HCT116 (cell line): ENCODE data around the gene HOXD3. TPM values are rescaled to one million over a fixed set of nuclear protein-coding genes. Genes with fewer than 3 reads are reported as not detected.

ENCODE experiments used
- ATAC-seq: fragments of 200-7000 bp; cut with Tn5 transposase; 2 replicates; pipeline ENCODE4 v1.9.1; 2020; ENCODE audit warnings: mild to moderate bottlenecking, moderate library complexity
- BruUV-seq: library from RNA; stranded (reverse); fragments of 400-500 nt; replicated peaks from 2 replicates; lab custom pipeline; 2021; lab: Mats Ljungman, UMichigan
- CTCF ChIA-PET: fragments of 300-600 bp; sonication (Branson Sonifier 250); formaldehyde crosslinking; loops from one replicate; lab custom pipeline; 2021; ENCODE audit warnings: antibody characterized with exemption; lab: Charles Lee
- POLR2A ChIA-PET: fragments of 300-600, 350-600 bp; sonication (Branson Sonifier 250); formaldehyde crosslinking; loops from one replicate; lab custom pipeline; 2021; ENCODE audit warnings: antibody characterized with exemption; lab: Charles Lee
- RAD21 ChIA-PET, 2 experiments: fragments of 300-600 bp; sonication (Branson Sonifier 250); formaldehyde crosslinking; loops; one replicate each; lab custom pipeline; 2023; ENCODE audit warnings: low total read pairs in 2 of 2; ENCODE audit not compliant: uncharacterized antibody in 2 of 2, unreplicated experiment in 2 of 2, low non-redundant PET in 1 of 2; lab: Charles Lee
- DNase-seq: peaks from one replicate; pipeline ENCODE4 v3.0.0-alpha.2; 2010; ENCODE audit warnings: low read depth, low spot score
- H2AFZ ChIP-seq: fragments of 200-600 bp; shearing (Covaris generic), sonication (generic); 2 replicates; pipeline ENCODE4 v1.6.1; 2017; ENCODE audit warnings: low read depth, mixed run types, mixed read lengths, antibody characterized with exemption, low read length; ENCODE audit not compliant: poor library complexity, severe bottlenecking
- H3K27ac ChIP-seq: 2 replicates; pipeline ENCODE4 v1.5.1; 2012; ENCODE audit warnings: low read depth, low read length
- H3K27me3 ChIP-seq: fragments of 200-600 bp; sonication (generic); 2 replicates; pipeline ENCODE4 v1.6.1; 2016; ENCODE audit warnings: mixed run types, low read length, mixed read lengths; ENCODE audit not compliant: insufficient read depth
- H3K36me3 ChIP-seq, 2 experiments: fragments of 200-500 bp in 1 of 2; fragments of 200-600 bp in 1 of 2; sonication (Bioruptor generic) in 1 of 2; sonication (generic) in 1 of 2; 2 replicates each; pipeline versions ENCODE4 v1.5.1 to v1.6.1; 2014 to 2016; ENCODE audit warnings: low read length in 2 of 2, inconsistent platforms in 1 of 2, mixed read lengths in 1 of 2, mixed run types in 1 of 2; ENCODE audit not compliant: insufficient read depth in 2 of 2, control insufficient read depth in 1 of 2
- H3K4me1 ChIP-seq, 2 experiments: fragments of 200-600 bp in 1 of 2; sonication (generic) in 1 of 2; 2 replicates each; pipeline versions ENCODE4 v1.5.1 to v1.6.1; 2012 to 2017; ENCODE audit warnings: low read length in 2 of 2, inconsistent platforms in 1 of 2, mild to moderate bottlenecking in 1 of 2, mixed read lengths in 1 of 2, mixed run types in 1 of 2, moderate library complexity in 1 of 2; ENCODE audit not compliant: insufficient read depth in 2 of 2, control insufficient read depth in 1 of 2
- H3K4me2 ChIP-seq: fragments of 200-600 bp; sonication (generic); 2 replicates; pipeline ENCODE4 v1.6.1; 2017; ENCODE audit warnings: mixed run types, low read length, mixed read lengths
- H3K4me3 ChIP-seq, 2 experiments: fragments of 200-600 bp in 1 of 2; sonication (generic) in 1 of 2; replicated peaks in 1 of 2; 2 replicates each; pipeline ENCODE4 v1.5.1; 2011 to 2016; ENCODE audit warnings: low read length in 2 of 2, control low read depth in 1 of 2, low read depth in 1 of 2, mild to moderate bottlenecking in 1 of 2, mixed read lengths in 1 of 2, mixed run types in 1 of 2
- H3K79me2 ChIP-seq: fragments of 200-600 bp; sonication (generic); 2 replicates; pipeline ENCODE4 v1.6.1; 2017; ENCODE audit warnings: mild to moderate bottlenecking, mixed run types, low read length, moderate library complexity, mixed read lengths; ENCODE audit not compliant: insufficient read depth
- H3K9ac ChIP-seq: fragments of 200-600 bp; sonication (generic); 2 replicates; pipeline ENCODE4 v1.6.1; 2016; ENCODE audit warnings: low read length, mixed read lengths
- H3K9me2 ChIP-seq: fragments of 200-600 bp; sonication (generic), shearing (Covaris generic); 2 replicates; pipeline ENCODE4 v1.6.1; 2017; ENCODE audit warnings: mixed run types, mild to moderate bottlenecking, moderate library complexity; ENCODE audit not compliant: insufficient read depth
- H3K9me3 ChIP-seq, 2 experiments: fragments of 200-500 bp in 1 of 2; fragments of 200-600 bp in 1 of 2; sonication (Bioruptor generic) in 1 of 2; sonication (generic) in 1 of 2; 2 replicates each; pipeline ENCODE4 v1.6.1; 2014 to 2017; ENCODE audit warnings: low read length in 2 of 2, mixed read lengths in 2 of 2, inconsistent platforms in 1 of 2, low read depth in 1 of 2, mild to moderate bottlenecking in 1 of 2, mixed run types in 1 of 2, moderate library complexity in 1 of 2; ENCODE audit not compliant: control insufficient read depth in 1 of 2, insufficient read depth in 1 of 2
- H4K20me1 ChIP-seq: fragments of 200-600 bp; sonication (generic), shearing (Covaris generic); 2 replicates; pipeline ENCODE4 v1.6.1; 2017; ENCODE audit warnings: mixed run types, mild to moderate bottlenecking, moderate library complexity; ENCODE audit not compliant: insufficient read depth
- CTCF ChIP-seq, 3 experiments: fragments of 200-600 bp in 1 of 3; sonication (generic) in 1 of 3; IDR thresholded peaks in 2 of 3; conservative IDR thresholded peaks in 1 of 3; 2 replicates each; pipeline ENCODE4 v1.5.1; 2012 to 2017; ENCODE audit warnings: low read depth in 2 of 3, low read length in 2 of 3, antibody characterized with exemption in 1 of 3, borderline replicate concordance in 1 of 3, control low read depth in 1 of 3, mild to moderate bottlenecking in 1 of 3, mixed read lengths in 1 of 3, mixed run types in 1 of 3, moderate library complexity in 1 of 3; ENCODE audit not compliant: insufficient read depth in 1 of 3
- EZH2 ChIP-seq: fragments of 200-600 bp; sonication (generic); IDR thresholded peaks from 2 replicates; pipeline ENCODE4 v1.6.1; 2017; ENCODE audit warnings: antibody characterized with exemption, mixed run types
- EZH2phosphoT487 ChIP-seq: fragments of 200-600 bp; IDR thresholded peaks from 2 replicates; pipeline ENCODE4 v1.6.1; 2018; ENCODE audit warnings: antibody characterized with exemption, borderline replicate concordance
- REST ChIP-seq: IDR thresholded peaks from 2 replicates; pipeline ENCODE4 v1.6.1; 2012; ENCODE audit warnings: low read depth
- SRF ChIP-seq: IDR thresholded peaks from 2 replicates; pipeline ENCODE4 v1.6.1; 2012; ENCODE audit warnings: low read depth
- TCF7L2 ChIP-seq: IDR thresholded peaks from 2 replicates; pipeline ENCODE4 v1.7.0; 2011; ENCODE audit warnings: borderline replicate concordance, inconsistent platforms; ENCODE audit not compliant: insufficient read depth, insufficient read length; ENCODE audit errors: extremely low read depth
- ZBTB33 ChIP-seq: IDR thresholded peaks from 2 replicates; pipeline ENCODE4 v1.6.1; 2011; ENCODE audit warnings: mild to moderate bottlenecking, low read length, moderate library complexity; ENCODE audit not compliant: insufficient replicate concordance; ENCODE audit errors: extremely low read depth
- intact Hi-C: fragments of 100-400 bp; cut with micrococcal nuclease; formaldehyde crosslinking; loops from 2 replicates; pipeline ENCODE4 v1.10.0; 2022
- total RNA-seq: library from RNA; stranded (reverse); gene quantifications from one replicate; pipeline ENCODE4 v1.2.1, GENCODE V29; 2021; ENCODE audit not compliant: unreplicated experiment

The HOXD3 gene
- total RNA-seq, 1 experiment from 2014 or later: 1.4 TPM

GRCh38 chr2:176161825-176162626 lies 4.9 kb downstream of the HOXD3 start:
- ATAC-seq (no peak), DNase-seq (no peak)
- Histone ChIP-seq H4K20me1 (no peaks in the 10 kb centered on the region), H3K9me2 (no peaks in the 10 kb centered on the region), H3K79me2 (no peaks in the 10 kb centered on the region), H3K4me1 (no peaks in the 10 kb centered on the region), H3K9ac (no peak overlapping the region), H3K9me3 (no peaks in the 10 kb centered on the region), H2AFZ (no peak overlapping the region), H3K27ac (no peak overlapping the region), H3K4me2 (no peak overlapping the region), H3K36me3 (no peaks in the 10 kb centered on the region), H3K27me3 (no peaks in the 10 kb centered on the region)
- no TSS peak for BruUV-seq
- intact Hi-C loops: no loop called here
- RAD21 ChIA-PET: no interaction called here
- no peak for TF ChIP-seq CTCF (IDR thresholded peaks at IDR 0.05 in 2 of 3, conservative IDR thresholded peaks at IDR 0.05 in 1 of 3; ENCODE audit: borderline replicate concordance in 1 of 3, insufficient read depth in 1 of 3, low read depth in 2 of 3, low read length in 2 of 3)
- no peak for TF ChIP-seq TCF7L2
- no peak for TF ChIP-seq REST
- no peak for TF ChIP-seq EZH2
- no peak for TF ChIP-seq SRF
- no peak for TF ChIP-seq EZH2phosphoT487
- no peak for TF ChIP-seq ZBTB33
- TF ChIP-seq, all 23 proteins: peak for 0
- H3K4me3 ChIP-seq: no peak overlapping the region
- CTCF ChIA-PET: no interaction called here
- POLR2A ChIA-PET: interaction anchor here (1.0 kb wide), 1 partner anchor 11 kb away, joined by 3 read pairs; no protein-coding TSS in a partner anchor
